K562 (cell line): ENCODE measurements around the gene APOM. TPM values are rescaled to one million over a fixed set of nuclear protein-coding genes. Genes with fewer than 3 reads are reported as not detected.

Source experiments
- COPS2 ChIP-seq: fragments of 450-650 bp; conservative IDR thresholded peaks from 2 replicates; pipeline ENCODE4 v1.6.1; 2016; ENCODE audit warnings: mild to moderate bottlenecking, moderate library complexity
- MECOM ChIP-seq: fragments of 250-450 bp; sonication (Bioruptor Pico); IDR thresholded peaks from 2 replicates; pipeline ENCODE4 v1.8.0; 2022; ENCODE audit warnings: inconsistent platforms
- MED1 ChIP-seq: sonication (generic); formaldehyde crosslinking; IDR thresholded peaks from 2 replicates; pipeline ENCODE4 v1.8.1; 2023; ENCODE audit warnings: missing genetic modification reagents, borderline replicate concordance
- NONO ChIP-seq, 2 experiments: fragments of 200-400 bp in 1 of 2; fragments of 450-650 bp in 1 of 2; formaldehyde crosslinking in 1 of 2; IDR thresholded peaks; 2 replicates each; pipeline ENCODE4 v1.6.1; 2017; ENCODE audit warnings: low read depth in 2 of 2, mild to moderate bottlenecking in 2 of 2, moderate library complexity in 2 of 2, low read length in 1 of 2
- NRF1 ChIP-seq, 2 experiments: fragments of 450-650 bp; IDR thresholded peaks in 1 of 2; conservative IDR thresholded peaks in 1 of 2; 2 replicates each; pipeline ENCODE4 v1.6.1; 2014; ENCODE audit warnings: mild to moderate bottlenecking in 2 of 2
- POLR2B ChIP-seq: fragments of 450-650 bp; IDR thresholded peaks from 2 replicates; pipeline ENCODE4 v1.6.1; 2018; ENCODE audit warnings: low read depth; ENCODE audit not compliant: partially characterized antibody
- POLR2G ChIP-seq: fragments of 200-400 bp; formaldehyde crosslinking; IDR thresholded peaks from 2 replicates; pipeline ENCODE4 v1.6.1; 2017; ENCODE audit warnings: low read depth, mild to moderate bottlenecking, antibody characterized with exemption, low read length, moderate library complexity
- POLR2H ChIP-seq: IDR thresholded peaks from 2 replicates; pipeline ENCODE4 v1.6.1; 2016; ENCODE audit warnings: missing genetic modification characterization, low read depth, mild to moderate bottlenecking, control low read depth, missing compliant biosample characterization, moderate library complexity
- SMARCA4 ChIP-seq: fragments of 450-650 bp; IDR thresholded peaks from 2 replicates; pipeline ENCODE4 v1.6.1; 2016
- SP2 ChIP-seq: IDR thresholded peaks from 2 replicates; pipeline ENCODE4 v1.6.1; 2011; ENCODE audit warnings: mild to moderate bottlenecking, low read depth, low read length, moderate library complexity; ENCODE audit not compliant: poor library complexity, severe bottlenecking; ENCODE audit errors: extremely low read depth
- SRSF9 ChIP-seq: fragments of 200-400 bp; formaldehyde crosslinking; IDR thresholded peaks from 2 replicates; pipeline ENCODE4 v1.6.1; 2017; ENCODE audit warnings: low read depth, low read length, borderline replicate concordance
- TAF15 ChIP-seq: fragments of 200-400 bp; formaldehyde crosslinking; IDR thresholded peaks from 2 replicates; pipeline ENCODE4 v1.6.1; 2017; ENCODE audit warnings: mild to moderate bottlenecking, low read depth, low read length, moderate library complexity
- TOE1 ChIP-seq, 2 experiments: fragments of 450-650 bp in 1 of 2; sonication (generic) in 1 of 2; formaldehyde crosslinking in 1 of 2; IDR thresholded peaks; 2 replicates each; pipeline versions ENCODE4 v1.7.1 to v1.8.0; 2016 to 2022; ENCODE audit warnings: borderline replicate concordance in 2 of 2, mild to moderate bottlenecking in 2 of 2, antibody characterized with exemption in 1 of 2, inconsistent platforms in 1 of 2, low read depth in 1 of 2, missing genetic modification reagents in 1 of 2, moderate library complexity in 1 of 2
- U2AF1 ChIP-seq: fragments of 200-400 bp; formaldehyde crosslinking; optimal IDR thresholded peaks from 2 replicates; pipeline ENCODE3; 2017; ENCODE audit warnings: mild to moderate bottlenecking, low read depth, low read length, moderate library complexity
- ZNF165 ChIP-seq: fragments of 250-450 bp; sonication (Bioruptor Pico); IDR thresholded peaks from 2 replicates; pipeline ENCODE4 v1.4.0; 2020; ENCODE audit warnings: borderline replicate concordance
- ZNF395 ChIP-seq: fragments of 200-800 bp; sonication (Bioruptor generic); IDR thresholded peaks from 2 replicates; pipeline ENCODE4 v1.6.1; 2017; ENCODE audit warnings: missing genetic modification characterization, missing compliant biosample characterization
- ZNF561 ChIP-seq: fragments of 450-650 bp; formaldehyde crosslinking; conservative IDR thresholded peaks from 2 replicates; pipeline ENCODE4 v1.4.0; 2020; ENCODE audit warnings: mild to moderate bottlenecking, moderate library complexity
- ZNF639 ChIP-seq, 2 experiments: fragments of 200-800 bp in 1 of 2; sonication (Bioruptor generic) in 1 of 2; sonication (generic) in 1 of 2; formaldehyde crosslinking in 1 of 2; IDR thresholded peaks in 1 of 2; conservative IDR thresholded peaks in 1 of 2; 2 replicates each; pipeline versions ENCODE4 v1.5.0 to v1.6.1; 2016 to 2020; ENCODE audit warnings: missing compliant biosample characterization in 1 of 2, missing genetic modification characterization in 1 of 2, missing genetic modification reagents in 1 of 2
- ZNF699 ChIP-seq: fragments of 250-450 bp; sonication (Bioruptor Pico); IDR thresholded peaks from 2 replicates; pipeline ENCODE4 v1.8.0; 2021; ENCODE audit warnings: mild to moderate bottlenecking, moderate library complexity; ENCODE audit not compliant: insufficient replicate concordance
- polyA plus RNA-seq, 8 experiments: library from polyadenylated mRNA; depleted of rRNA in 4 of 8; stranded (reverse) in 5 of 8; unstranded in 3 of 8; fragments of >200 nt; fragmentation: Nextera tagmentation in 2 of 8; fragmentation: Illumina TruSeq in 1 of 8; extraction: Ambion mirVana in 2 of 8; extraction: Trizol in 1 of 8; gene quantifications; 2 replicates each; pipeline versions ENCODE4 v1.2.1 to v1.2.3, GENCODE V29; 2011 to 2014; ENCODE audit warnings: inconsistent platforms in 1 of 8, missing spikeins in 1 of 8
- total RNA-seq, 7 experiments: library from RNA; depleted of rRNA in 6 of 7; stranded (reverse); fragments of >200 nt in 6 of 7; fragmentation: Illumina TruSeq in 2 of 7; extraction: Trizol in 2 of 7; gene quantifications; 2 replicates each; pipeline versions ENCODE4 v1.2.1 to v1.2.3, GENCODE V29; 2011 to 2021; ENCODE audit warnings: low replicate concordance in 1 of 7
- TF ChIP-seq, protein P1 (sequence below): fragments of 450-650 bp; IDR thresholded peaks from 2 replicates; pipeline ENCODE4 v1.6.1; 2017; ENCODE audit warnings: mild to moderate bottlenecking, moderate library complexity
- TF ChIP-seq, protein P2 (sequence below): IDR thresholded peaks from 2 replicates; pipeline ENCODE4 v1.6.1; 2011; ENCODE audit not compliant: insufficient read length; ENCODE audit errors: extremely low read depth

The APOM gene
- total and polyA plus RNA-seq, 9 of the 15 experiments (the other 6 are each of a cell fraction or from before 2014, with no cell fraction given) = 5.7 to 24.3 (median 10.4) TPM

DNA sequence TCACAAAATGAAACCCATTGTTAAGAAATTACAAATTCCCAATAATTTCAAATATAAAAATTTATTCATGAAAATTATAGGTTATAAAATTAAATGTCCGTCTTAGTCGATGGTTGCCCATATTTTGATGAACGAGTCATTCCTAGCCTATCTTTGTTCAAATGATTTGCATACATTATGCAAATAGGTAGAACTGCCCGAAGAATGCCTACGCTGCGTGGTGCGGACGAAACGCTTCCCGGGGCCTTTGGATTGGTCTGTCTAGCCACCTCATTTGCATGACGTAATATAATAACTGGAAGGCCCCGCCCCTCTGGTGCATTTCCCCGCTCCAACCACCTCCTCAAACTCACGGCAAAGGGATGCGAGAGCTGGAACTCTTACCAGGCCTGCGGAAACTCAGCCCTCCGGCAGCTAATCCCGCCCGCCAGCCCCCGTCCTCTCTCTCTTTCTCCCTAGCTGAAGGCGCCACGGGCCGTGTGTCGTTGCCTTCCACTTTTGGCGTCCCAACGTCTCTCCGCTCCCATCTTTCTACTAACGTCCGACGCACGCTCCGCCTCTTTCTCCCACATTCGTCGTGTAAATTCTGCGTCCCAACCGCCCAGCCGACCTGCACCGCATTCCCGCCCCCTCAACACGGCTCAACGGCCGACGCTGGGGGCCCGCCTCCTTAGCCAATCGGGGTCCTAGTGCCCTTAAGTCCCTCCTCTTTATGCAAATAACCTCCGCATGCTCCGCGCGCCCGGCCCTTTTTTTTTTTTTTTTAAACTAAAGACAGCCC is 35.7 kb upstream of the APOM start (continued):
- TF ChIP-seq ZNF699 (CRISPR knock-in tag) = no peak
- no peak for TF ChIP-seq ZNF561 (CRISPR knock-in tag)
- TF ChIP-seq SMARCA4 = peak; percentile 49; the same call in 1 of the 2 replicates
- no peak for TF ChIP-seq MECOM (CRISPR knock-in tag)
- TF ChIP-seq COPS2 = no peak
- no peak for TF ChIP-seq TAF15
- peak; percentile 70 for TF ChIP-seq TOE1 (IDR thresholded peaks at IDR 0.05; ENCODE audit: borderline replicate concordance)
- TF ChIP-seq TOE1 (CRISPR knock-in tag; IDR thresholded peaks at IDR 0.05; ENCODE audit: borderline replicate concordance, low read depth) = no peak
- TF ChIP-seq NONO (IDR thresholded peaks at IDR 0.05; ENCODE audit: low read depth in 2 of 2, low read length in 1 of 2) = no peak
- no peak for TF ChIP-seq SRSF9
- no peak for TF ChIP-seq U2AF1
- TF ChIP-seq, protein P1, sequence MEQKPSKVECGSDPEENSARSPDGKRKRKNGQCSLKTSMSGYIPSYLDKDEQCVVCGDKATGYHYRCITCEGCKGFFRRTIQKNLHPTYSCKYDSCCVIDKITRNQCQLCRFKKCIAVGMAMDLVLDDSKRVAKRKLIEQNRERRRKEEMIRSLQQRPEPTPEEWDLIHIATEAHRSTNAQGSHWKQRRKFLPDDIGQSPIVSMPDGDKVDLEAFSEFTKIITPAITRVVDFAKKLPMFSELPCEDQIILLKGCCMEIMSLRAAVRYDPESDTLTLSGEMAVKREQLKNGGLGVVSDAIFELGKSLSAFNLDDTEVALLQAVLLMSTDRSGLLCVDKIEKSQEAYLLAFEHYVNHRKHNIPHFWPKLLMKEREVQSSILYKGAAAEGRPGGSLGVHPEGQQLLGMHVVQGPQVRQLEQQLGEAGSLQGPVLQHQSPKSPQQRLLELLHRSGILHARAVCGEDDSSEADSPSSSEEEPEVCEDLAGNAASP = no peak
- TF ChIP-seq NRF1 (conservative IDR thresholded peaks at IDR 0.05 in 1 of 2, IDR thresholded peaks at IDR 0.05 in 1 of 2) = peak; percentile 91 to 92
- TF ChIP-seq, protein P2, sequence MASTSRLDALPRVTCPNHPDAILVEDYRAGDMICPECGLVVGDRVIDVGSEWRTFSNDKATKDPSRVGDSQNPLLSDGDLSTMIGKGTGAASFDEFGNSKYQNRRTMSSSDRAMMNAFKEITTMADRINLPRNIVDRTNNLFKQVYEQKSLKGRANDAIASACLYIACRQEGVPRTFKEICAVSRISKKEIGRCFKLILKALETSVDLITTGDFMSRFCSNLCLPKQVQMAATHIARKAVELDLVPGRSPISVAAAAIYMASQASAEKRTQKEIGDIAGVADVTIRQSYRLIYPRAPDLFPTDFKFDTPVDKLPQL = peak; percentile 83
- TF ChIP-seq ZNF165 (CRISPR knock-in tag) = peak; percentile 82; the same call in 1 of the 2 replicates
- TF ChIP-seq POLR2H (tag) = peak; percentile 96
- TF ChIP-seq ZNF395 (CRISPR knock-in tag) = peak; percentile 27
- peak; percentile 98 for TF ChIP-seq POLR2B
- TF ChIP-seq MED1 (CRISPR knock-in tag) = no peak
- no peak for TF ChIP-seq ZNF639 (CRISPR knock-in tag; conservative IDR thresholded peaks at IDR 0.05 in 1 of 2, IDR thresholded peaks at IDR 0.05 in 1 of 2)
- TF ChIP-seq POLR2G = peak; percentile 89
- no peak for TF ChIP-seq SP2
